HEK293 (cell line): ENCODE results near the gene HRH2.

ENCODE experiments used
- CTCF ChIA-PET: fragments of 350-600 bp; formaldehyde crosslinking; extraction: SDS; loops from one replicate; lab custom pipeline; 2021; ENCODE audit warnings: antibody characterized with exemption; lab: Yijun Ruan, JAX
- POLR2A ChIA-PET: fragments of 300-600 bp; formaldehyde crosslinking; extraction: SDS; loops from one replicate; lab custom pipeline; 2020; ENCODE audit warnings: antibody characterized with exemption, inconsistent platforms; lab: Yijun Ruan, JAX
- H3K27ac ChIP-seq: fragments of 200-500 bp; sonication (Bioruptor generic); 2 replicates; pipeline ENCODE4 v1.5.1; 2014; ENCODE audit warnings: low read depth, low read length, control low read depth, inconsistent platforms; ENCODE audit errors: extremely low read depth
- H3K36me3 ChIP-seq, 2 experiments: fragments of 200-500 bp in 1 of 2; sonication (Bioruptor generic) in 1 of 2; 1 replicate in 1 of 2; 2 replicates in 1 of 2; pipeline ENCODE4 v1.5.1; 2014 to 2017; ENCODE audit warnings: inconsistent platforms in 2 of 2, low read length in 2 of 2; ENCODE audit not compliant: control insufficient read depth in 2 of 2, insufficient read depth in 1 of 2
- H3K4me1 ChIP-seq: fragments of 200-500 bp; sonication (Bioruptor generic); 2 replicates; pipeline ENCODE4 v1.5.1; 2014; ENCODE audit warnings: mild to moderate bottlenecking, low read length, inconsistent platforms; ENCODE audit not compliant: control insufficient read depth, insufficient read depth
- H3K4me3 ChIP-seq: 2 replicates; pipeline ENCODE4 v1.5.1; 2011; ENCODE audit warnings: low read depth, mild to moderate bottlenecking, control low read depth, low read length, moderate library complexity
- H3K9me3 ChIP-seq: fragments of 200-500 bp; sonication (Bioruptor generic); 2 replicates; pipeline ENCODE4 v1.5.1; 2014; ENCODE audit warnings: low read depth, low read length, inconsistent platforms; ENCODE audit not compliant: control insufficient read depth, insufficient read depth
- BCL11A ChIP-seq: fragments of 450-650 bp; formaldehyde crosslinking; IDR thresholded peaks from 2 replicates; pipeline ENCODE4 v1.5.1; 2016; ENCODE audit warnings: low read depth, missing biosample characterization, missing genetic modification characterization
- IKZF3 ChIP-seq: fragments of 450-650 bp; IDR thresholded peaks from 2 replicates; pipeline ENCODE4 v1.5.0; 2018; ENCODE audit warnings: missing biosample characterization, mild to moderate bottlenecking, missing genetic modification characterization, moderate library complexity
- REPIN1 ChIP-seq: fragments of 450-650 bp; formaldehyde crosslinking; IDR thresholded peaks from 2 replicates; pipeline ENCODE4 v1.5.1; 2017; ENCODE audit warnings: missing biosample characterization, missing genetic modification characterization, low read depth
- SP3 ChIP-seq: fragments of 450-650 bp; formaldehyde crosslinking; IDR thresholded peaks from 2 replicates; pipeline ENCODE4 v1.5.1; 2016; ENCODE audit warnings: missing biosample characterization, missing genetic modification characterization
- YY1 ChIP-seq: fragments of 450-650 bp; formaldehyde crosslinking; IDR thresholded peaks from 2 replicates; pipeline ENCODE4 v1.5.1; 2018; ENCODE audit warnings: missing biosample characterization, missing genetic modification characterization
- ZFP37 ChIP-seq: fragments of 450-650 bp; formaldehyde crosslinking; IDR thresholded peaks from 2 replicates; pipeline ENCODE4 v1.5.1; 2016; ENCODE audit warnings: missing biosample characterization, missing genetic modification characterization
- ZNF184 ChIP-seq: fragments of 450-650 bp; IDR thresholded peaks from 2 replicates; pipeline ENCODE4 v1.5.1; 2018; ENCODE audit warnings: missing biosample characterization, mild to moderate bottlenecking, missing genetic modification characterization
- ZNF221 ChIP-seq: fragments of 450-650 bp; formaldehyde crosslinking; IDR thresholded peaks from 2 replicates; pipeline ENCODE4 v1.5.1; 2017; ENCODE audit warnings: missing biosample characterization, missing genetic modification characterization, borderline replicate concordance
- ZNF223 ChIP-seq: fragments of 450-650 bp; formaldehyde crosslinking; IDR thresholded peaks from 2 replicates; pipeline ENCODE4 v1.5.1; 2016; ENCODE audit warnings: missing biosample characterization, missing genetic modification characterization
- ZNF24 ChIP-seq: fragments of 450-650 bp; formaldehyde crosslinking; IDR thresholded peaks from 2 replicates; pipeline ENCODE4 v1.5.1; 2016; ENCODE audit warnings: missing biosample characterization, missing genetic modification characterization
- ZNF266 ChIP-seq: fragments of 450-650 bp; formaldehyde crosslinking; IDR thresholded peaks from 2 replicates; pipeline ENCODE4 v1.5.1; 2016; ENCODE audit warnings: missing biosample characterization, missing genetic modification characterization, low read depth
- ZNF324 ChIP-seq: fragments of 450-650 bp; formaldehyde crosslinking; IDR thresholded peaks from 2 replicates; pipeline ENCODE4 v1.5.1; 2016; ENCODE audit warnings: missing biosample characterization, missing genetic modification characterization
- ZNF350 ChIP-seq: fragments of 450-650 bp; formaldehyde crosslinking; IDR thresholded peaks from 2 replicates; pipeline ENCODE4 v1.5.0; 2017; ENCODE audit warnings: missing biosample characterization, mild to moderate bottlenecking, missing genetic modification characterization
- ZNF433 ChIP-seq: fragments of 450-650 bp; formaldehyde crosslinking; IDR thresholded peaks from 2 replicates; pipeline ENCODE4 v1.5.1; 2016; ENCODE audit warnings: missing biosample characterization, missing genetic modification characterization, low read depth
- ZNF510 ChIP-seq: fragments of 450-650 bp; formaldehyde crosslinking; IDR thresholded peaks from 2 replicates; pipeline ENCODE4 v1.5.1; 2018; ENCODE audit warnings: mild to moderate bottlenecking, missing genetic modification characterization, missing biosample characterization; ENCODE audit not compliant: insufficient replicate concordance
- ZNF514 ChIP-seq: fragments of 450-650 bp; formaldehyde crosslinking; IDR thresholded peaks from 2 replicates; pipeline ENCODE4 v1.5.1; 2016; ENCODE audit warnings: missing biosample characterization, missing genetic modification characterization
- ZNF549 ChIP-seq: fragments of 450-650 bp; IDR thresholded peaks from 2 replicates; pipeline ENCODE4 v1.5.1; 2018; ENCODE audit warnings: missing biosample characterization, missing genetic modification characterization, mild to moderate bottlenecking, inconsistent platforms, moderate library complexity
- ZNF629 ChIP-seq: fragments of 450-650 bp; formaldehyde crosslinking; IDR thresholded peaks from 2 replicates; pipeline ENCODE4 v1.5.1; 2017; ENCODE audit warnings: missing biosample characterization, missing genetic modification characterization
- ZNF670 ChIP-seq: fragments of 450-650 bp; formaldehyde crosslinking; IDR thresholded peaks from 2 replicates; pipeline ENCODE4 v1.5.1; 2016; ENCODE audit warnings: missing biosample characterization, missing genetic modification characterization, low read depth
- TF ChIP-seq, protein P1 (sequence below): fragments of 450-650 bp; formaldehyde crosslinking; IDR thresholded peaks from 2 replicates; pipeline ENCODE4 v1.5.1; 2016; ENCODE audit warnings: missing biosample characterization, missing genetic modification characterization
- TF ChIP-seq, protein P2 (sequence below): fragments of 450-650 bp; formaldehyde crosslinking; IDR thresholded peaks from 2 replicates; pipeline ENCODE4 v1.5.1; 2016; ENCODE audit warnings: missing biosample characterization, missing genetic modification characterization
- TF ChIP-seq, protein P3 (sequence below): fragments of 450-650 bp; formaldehyde crosslinking; IDR thresholded peaks from 2 replicates; pipeline ENCODE4 v1.5.1; 2016; ENCODE audit warnings: missing biosample characterization, missing genetic modification characterization
- TF ChIP-seq, protein P4 (sequence below): fragments of 450-650 bp; formaldehyde crosslinking; IDR thresholded peaks from 2 replicates; pipeline ENCODE4 v1.5.1; 2016; ENCODE audit warnings: missing biosample characterization, missing genetic modification characterization

The HRH2 gene

DNA sequence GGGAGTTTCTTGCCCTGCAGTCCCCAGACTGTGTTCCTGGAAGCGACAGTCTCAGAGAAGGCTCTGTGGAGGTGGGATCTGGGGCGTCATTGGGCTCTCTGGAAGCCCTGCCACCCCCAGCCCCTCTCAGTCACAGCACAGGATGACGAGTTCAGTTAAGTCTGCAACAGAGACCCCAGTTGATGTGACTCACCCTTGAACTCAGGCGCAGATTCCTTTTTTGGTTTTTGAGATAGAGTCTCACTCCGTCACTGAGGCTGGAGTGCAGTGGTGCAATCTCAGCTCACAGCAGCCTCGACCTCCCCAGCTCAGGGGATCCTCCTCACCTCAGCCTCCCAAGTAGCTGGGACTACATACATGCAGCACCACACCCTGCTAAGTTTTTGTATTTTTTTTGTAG lies 8.3 kb downstream of the HRH2 start (continued):
- TF ChIP-seq ZNF510 (tag by site-specific recombination) (no peak), ZNF670 (no peak), ZNF629 (tag by site-specific recombination) (no peak), BCL11A (no peak), SP3 (no peak), ZNF514 (tag by site-specific recombination) (no peak), REPIN1 (no peak), ZFP37 (tag by site-specific recombination) (no peak)

DNA sequence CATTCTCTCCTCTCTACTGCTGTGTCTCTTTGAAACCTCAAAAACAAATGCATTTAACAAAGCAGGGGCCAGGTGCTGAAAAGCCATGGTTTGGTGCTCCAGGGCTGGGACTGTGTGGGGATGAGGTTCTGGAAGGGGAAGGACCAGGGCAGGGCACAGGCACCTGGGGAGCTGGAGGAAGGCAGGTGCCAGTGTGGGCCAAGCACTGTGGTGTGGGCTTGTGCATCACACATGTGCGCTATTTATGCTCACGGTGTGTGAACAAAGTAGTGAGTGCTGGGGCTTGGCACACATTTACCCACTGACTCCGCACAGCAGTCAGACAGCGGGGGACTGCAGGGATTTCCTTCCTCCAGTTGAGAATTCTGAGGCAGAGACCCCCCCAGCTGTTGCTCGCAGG lies 10.1 kb downstream of the HRH2 start:
- ChIA-PET CTCF (no interaction called here), POLR2A (no interaction called here)
- Histone ChIP-seq H3K36me3 (no peaks in the 10 kb centered on the region), H3K4me1 (no peaks in the 10 kb centered on the region), H3K4me3 (no peak overlapping the region), H3K9me3 (no peaks in the 10 kb centered on the region), H3K27ac (no peak overlapping the region)
- TF ChIP-seq, protein P1, sequence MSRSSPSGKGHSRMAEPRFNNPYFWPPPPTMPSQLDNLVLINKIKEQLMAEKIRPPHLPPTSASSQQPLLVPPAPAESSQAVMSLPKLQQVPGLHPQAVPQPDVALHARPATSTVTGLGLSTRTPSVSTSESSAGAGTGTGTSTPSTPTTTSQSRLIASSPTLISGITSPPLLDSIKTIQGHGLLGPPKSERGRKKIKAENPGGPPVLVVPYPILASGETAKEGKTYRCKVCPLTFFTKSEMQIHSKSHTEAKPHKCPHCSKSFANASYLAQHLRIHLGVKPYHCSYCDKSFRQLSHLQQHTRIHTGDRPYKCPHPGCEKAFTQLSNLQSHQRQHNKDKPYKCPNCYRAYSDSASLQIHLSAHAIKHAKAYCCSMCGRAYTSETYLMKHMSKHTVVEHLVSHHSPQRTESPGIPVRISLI (tag by site-specific recombination) = no peak
- TF ChIP-seq ZNF433 (tag by site-specific recombination) (no peak), ZNF223 (tag by site-specific recombination) (no peak), ZNF350 (no peak), ZNF549 (tag by site-specific recombination) (no peak), ZNF324 (tag by site-specific recombination) (no peak), YY1 (no peak), ZNF24 (tag by site-specific recombination) (no peak), ZNF221 (tag by site-specific recombination) (no peak), IKZF3 (no peak)
- TF ChIP-seq, protein P2, sequence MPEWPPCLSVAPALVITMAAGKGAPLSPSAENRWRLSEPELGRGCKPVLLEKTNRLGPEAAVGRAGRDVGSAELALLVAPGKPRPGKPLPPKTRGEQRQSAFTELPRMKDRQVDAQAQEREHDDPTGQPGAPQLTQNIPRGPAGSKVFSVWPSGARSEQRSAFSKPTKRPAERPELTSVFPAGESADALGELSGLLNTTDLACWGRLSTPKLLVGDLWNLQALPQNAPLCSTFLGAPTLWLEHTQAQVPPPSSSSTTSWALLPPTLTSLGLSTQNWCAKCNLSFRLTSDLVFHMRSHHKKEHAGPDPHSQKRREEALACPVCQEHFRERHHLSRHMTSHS = no peak
- TF ChIP-seq, protein P3, sequence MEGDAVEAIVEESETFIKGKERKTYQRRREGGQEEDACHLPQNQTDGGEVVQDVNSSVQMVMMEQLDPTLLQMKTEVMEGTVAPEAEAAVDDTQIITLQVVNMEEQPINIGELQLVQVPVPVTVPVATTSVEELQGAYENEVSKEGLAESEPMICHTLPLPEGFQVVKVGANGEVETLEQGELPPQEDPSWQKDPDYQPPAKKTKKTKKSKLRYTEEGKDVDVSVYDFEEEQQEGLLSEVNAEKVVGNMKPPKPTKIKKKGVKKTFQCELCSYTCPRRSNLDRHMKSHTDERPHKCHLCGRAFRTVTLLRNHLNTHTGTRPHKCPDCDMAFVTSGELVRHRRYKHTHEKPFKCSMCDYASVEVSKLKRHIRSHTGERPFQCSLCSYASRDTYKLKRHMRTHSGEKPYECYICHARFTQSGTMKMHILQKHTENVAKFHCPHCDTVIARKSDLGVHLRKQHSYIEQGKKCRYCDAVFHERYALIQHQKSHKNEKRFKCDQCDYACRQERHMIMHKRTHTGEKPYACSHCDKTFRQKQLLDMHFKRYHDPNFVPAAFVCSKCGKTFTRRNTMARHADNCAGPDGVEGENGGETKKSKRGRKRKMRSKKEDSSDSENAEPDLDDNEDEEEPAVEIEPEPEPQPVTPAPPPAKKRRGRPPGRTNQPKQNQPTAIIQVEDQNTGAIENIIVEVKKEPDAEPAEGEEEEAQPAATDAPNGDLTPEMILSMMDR (tag by site-specific recombination) = no peak
- TF ChIP-seq, protein P4, sequence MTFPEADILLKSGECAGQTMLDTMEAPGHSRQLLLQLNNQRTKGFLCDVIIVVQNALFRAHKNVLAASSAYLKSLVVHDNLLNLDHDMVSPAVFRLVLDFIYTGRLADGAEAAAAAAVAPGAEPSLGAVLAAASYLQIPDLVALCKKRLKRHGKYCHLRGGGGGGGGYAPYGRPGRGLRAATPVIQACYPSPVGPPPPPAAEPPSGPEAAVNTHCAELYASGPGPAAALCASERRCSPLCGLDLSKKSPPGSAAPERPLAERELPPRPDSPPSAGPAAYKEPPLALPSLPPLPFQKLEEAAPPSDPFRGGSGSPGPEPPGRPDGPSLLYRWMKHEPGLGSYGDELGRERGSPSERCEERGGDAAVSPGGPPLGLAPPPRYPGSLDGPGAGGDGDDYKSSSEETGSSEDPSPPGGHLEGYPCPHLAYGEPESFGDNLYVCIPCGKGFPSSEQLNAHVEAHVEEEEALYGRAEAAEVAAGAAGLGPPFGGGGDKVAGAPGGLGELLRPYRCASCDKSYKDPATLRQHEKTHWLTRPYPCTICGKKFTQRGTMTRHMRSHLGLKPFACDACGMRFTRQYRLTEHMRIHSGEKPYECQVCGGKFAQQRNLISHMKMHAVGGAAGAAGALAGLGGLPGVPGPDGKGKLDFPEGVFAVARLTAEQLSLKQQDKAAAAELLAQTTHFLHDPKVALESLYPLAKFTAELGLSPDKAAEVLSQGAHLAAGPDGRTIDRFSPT (tag by site-specific recombination) = no peak

DNA sequence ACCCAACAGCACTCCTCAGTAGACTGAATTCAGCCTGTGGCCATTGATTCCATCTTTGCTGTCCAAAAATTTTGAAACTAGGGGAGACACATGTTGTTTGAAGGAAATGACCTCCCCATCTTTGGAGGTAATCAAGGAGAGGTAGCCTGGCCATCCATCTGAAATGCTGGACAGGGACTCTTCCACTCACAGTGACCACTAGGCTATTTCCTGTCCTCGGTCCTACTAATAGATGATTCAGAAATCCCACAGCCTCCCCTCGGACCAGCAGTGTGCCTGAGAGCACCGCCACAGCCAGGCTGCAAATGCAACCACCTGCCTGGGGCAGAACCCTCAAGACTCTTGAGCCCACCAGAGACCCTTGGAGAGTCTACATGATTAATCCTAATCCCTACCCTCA lies 12.5 kb downstream of the HRH2 start:
- Histone ChIP-seq H3K4me3 (no peak overlapping the region), H3K9me3 (no peaks in the 10 kb centered on the region), H3K36me3 (no peaks in the 10 kb centered on the region), H3K27ac (no peak overlapping the region), H3K4me1 (no peaks in the 10 kb centered on the region)
- CTCF ChIA-PET = no interaction called here
- POLR2A ChIA-PET = no interaction called here
- TF ChIP-seq ZNF266 (no peak), ZNF184 (no peak)
